Glutamatergic neuron (in vitro differentiated cells): ENCODE results near the gene RBSN. TPM values are rescaled to one million over a fixed set of nuclear protein-coding genes. Genes with fewer than 3 reads are reported as not detected.

Source experiments
- DNase-seq: peaks from one replicate; pipeline ENCODE4 v3.0.0; 2022
- H3K27ac Mint-ChIP-seq: one replicate; pipeline ENCODE4 v1.8.0; 2020; ENCODE audit warnings: mild to moderate bottlenecking, mixed read lengths, inconsistent platforms; ENCODE audit not compliant: unreplicated experiment
- H3K27me3 Mint-ChIP-seq: one replicate; pipeline ENCODE4 v1.8.0; 2020; ENCODE audit warnings: mild to moderate bottlenecking, moderate library complexity, mixed read lengths, inconsistent platforms; ENCODE audit not compliant: unreplicated experiment
- H3K36me3 Mint-ChIP-seq: one replicate; pipeline ENCODE4 v1.8.0; 2020; ENCODE audit warnings: mild to moderate bottlenecking, mixed read lengths, inconsistent platforms; ENCODE audit not compliant: unreplicated experiment
- H3K4me1 Mint-ChIP-seq: one replicate; pipeline ENCODE4 v1.8.0; 2020; ENCODE audit warnings: mild to moderate bottlenecking, low read depth, mixed read lengths, inconsistent platforms; ENCODE audit not compliant: unreplicated experiment
- H3K4me3 Mint-ChIP-seq: one replicate; pipeline ENCODE4 v1.8.0; 2020; ENCODE audit warnings: mild to moderate bottlenecking, mixed read lengths, inconsistent platforms; ENCODE audit not compliant: unreplicated experiment
- H3K9me3 Mint-ChIP-seq: one replicate; pipeline ENCODE4 v1.8.0; 2020; ENCODE audit warnings: mild to moderate bottlenecking, moderate library complexity, mixed read lengths, inconsistent platforms; ENCODE audit not compliant: unreplicated experiment
- CTCF ChIP-seq: fragments of 200-600 bp; sonication (generic); IDR thresholded peaks from one replicate; pipeline ENCODE4 v1.5.0; 2021; ENCODE audit not compliant: partially characterized antibody, unreplicated experiment
- total RNA-seq: library from RNA; stranded (reverse); fragmentation: NEBNext Ultra II Directional; extraction: Animal tissue kit (Norgen Biotek cat#: 25700); gene quantifications from one replicate; pipeline ENCODE4 v1.2.1, GENCODE V29; 2021; ENCODE audit not compliant: unreplicated experiment

Gene RBSN
- total RNA-seq, 1 donor from 2014 or later, result 29.4 TPM

- Mint-ChIP-seq H3K36me3 (no peaks in the 10 kb centered on the region), H3K27me3 (peaks cover 4% of the 10 kb centered on the region), H3K27ac (no peak overlapping the region), H3K9me3 (peaks cover 3% of the 10 kb centered on the region), H3K4me3 (no peak overlapping the region), H3K4me1 (peaks cover 21% of the 10 kb centered on the region)
- TF ChIP-seq CTCF, result no peak
- DNase-seq, result no peak
Measured at GRCh38 chr3:15049584-15049983, 49.4 kb downstream of the RBSN start.

GRCh38 chr3:15045667-15046066 is 53.3 kb downstream of the RBSN start:
- Mint-ChIP-seq H3K9me3 (peaks cover 3% of the 10 kb centered on the region), H3K27ac (no peak overlapping the region), H3K4me3 (no peak overlapping the region), H3K27me3 (peaks cover 4% of the 10 kb centered on the region), H3K4me1 (no peaks in the 10 kb centered on the region), H3K36me3 (no peaks in the 10 kb centered on the region)
- no peak for TF ChIP-seq CTCF
- DNase-seq, result no peak

GRCh38 chr3:15044326-15044725 is 54.6 kb downstream of the RBSN start:
- Mint-ChIP-seq H3K4me3 (no peak overlapping the region), H3K27me3 (peaks cover 4% of the 10 kb centered on the region), H3K27ac (no peak overlapping the region), H3K4me1 (peaks cover 2% of the 10 kb centered on the region), H3K9me3 (peaks cover 3% of the 10 kb centered on the region), H3K36me3 (no peaks in the 10 kb centered on the region)
- TF ChIP-seq CTCF, result no peak
- no peak for DNase-seq

- DNase-seq, result no peak
- H3K9me3 Mint-ChIP-seq, result peaks cover 3% of the 10 kb centered on the region
- no peaks in the 10 kb centered on the region for H3K36me3 Mint-ChIP-seq
- TF ChIP-seq CTCF, result no peak
- peaks cover 2% of the 10 kb centered on the region for H3K4me1 Mint-ChIP-seq
- H3K27ac Mint-ChIP-seq, result no peak overlapping the region
- H3K27me3 Mint-ChIP-seq, result peaks cover 4% of the 10 kb centered on the region
- H3K4me3 Mint-ChIP-seq, result no peak overlapping the region
Measured at GRCh38 chr3:15043408-15044171, 55.4 kb downstream of the RBSN start.

- Mint-ChIP-seq H3K4me3 (no peak overlapping the region), H3K27ac (peak overlapping the region; percentile 29)
Measured at GRCh38 chr3:15042936-15043335, 56.0 kb downstream of the RBSN start.

More at GRCh38 chr3:15042936-15043335, 56.0 kb downstream of the RBSN start:
- Mint-ChIP-seq H3K4me1 (peaks cover 2% of the 10 kb centered on the region), H3K9me3 (peaks cover 3% of the 10 kb centered on the region), H3K27me3 (peaks cover 6% of the 10 kb centered on the region), H3K36me3 (no peaks in the 10 kb centered on the region)
- no peak for DNase-seq
- no peak for TF ChIP-seq CTCF
